ENCODE results near the gene DAP3.
"Not testable (repeated sequence)": the region's sequence is repeated elsewhere in the genome, so short reads cannot be mapped to it uniquely, and the experiment has no call there.

DAP3 gene

GRCh38 chr1:155713075-155713474 lies 24.2 kb downstream of the DAP3 start:
- DNase-seq (ENCODE audit: low spot score) = no peak
- TF ChIP-seq CTCF (conservative IDR thresholded peaks at IDR 0.05; ENCODE audit: low read depth) = no peak
- ChIA-PET POLR2A (ENCODE audit: low non-redundant PET) (no interaction called here), CTCF (interaction anchor here (0.6 to 0.7 kb wide), 2 partner anchors 136 to 373 kb away, joined by 3 to 4 read pairs; no protein-coding TSS in a partner anchor)
- no peak overlapping the region for H3K27ac ChIP-seq

- H3K27ac ChIP-seq; CTCF ChIA-PET; DNase-seq (ENCODE audit: low spot score); POLR2A ChIA-PET (ENCODE audit: low non-redundant PET): not testable (repeated sequence)
These were observed 26.2 kb downstream of the DAP3 start for GRCh38 chr1:155715056-155715455.

- DNase-seq (ENCODE audit: low spot score) = no peak
- POLR2A ChIA-PET (ENCODE audit: low non-redundant PET) = no interaction called here
- H3K27ac ChIP-seq = no peak overlapping the region
- TF ChIP-seq CTCF (conservative IDR thresholded peaks at IDR 0.05; ENCODE audit: low read depth) = no peak
- CTCF ChIA-PET = no interaction called here
These were observed 26.9 kb downstream of the DAP3 start for GRCh38 chr1:155715777-155716176.

- POLR2A ChIA-PET (ENCODE audit: low non-redundant PET) = no interaction called here
- no peak overlapping the region for H3K27ac ChIP-seq
- CTCF ChIA-PET = interaction anchor here (0.7 kb wide), 1 partner anchor 390 kb away, joined by 3 read pairs; no protein-coding TSS in a partner anchor
- DNase-seq (ENCODE audit: low spot score) = no peak
- TF ChIP-seq CTCF (conservative IDR thresholded peaks at IDR 0.05; ENCODE audit: low read depth) = no peak
These were observed 28.1 kb downstream of the DAP3 start for GRCh38 chr1:155717041-155717440.

- DNase-seq (ENCODE audit: low spot score); POLR2A ChIA-PET (ENCODE audit: low non-redundant PET); H3K27ac ChIP-seq: not testable (repeated sequence)
- CTCF ChIA-PET = interaction anchor here (0.7 kb wide), 1 partner anchor 284 kb away, joined by 3 read pairs; no protein-coding TSS in a partner anchor
These were observed 29.7 kb downstream of the DAP3 start for GRCh38 chr1:155718524-155719115.

- no peak for TF ChIP-seq CTCF (conservative IDR thresholded peaks at IDR 0.05; ENCODE audit: low read depth)
- CTCF ChIA-PET = interaction anchor here (0.6 kb wide), 2 partner anchors 38 to 79 kb away, joined by 3 read pairs; no protein-coding TSS in a partner anchor
- POLR2A ChIA-PET (ENCODE audit: low non-redundant PET) = no interaction called here
- H3K27ac ChIP-seq = no peak overlapping the region
- no peak for DNase-seq (ENCODE audit: low spot score)
These were observed 30.8 kb downstream of the DAP3 start for GRCh38 chr1:155719703-155720102.

- no peak for TF ChIP-seq CTCF (conservative IDR thresholded peaks at IDR 0.05; ENCODE audit: low read depth)
- CTCF ChIA-PET = no interaction called here
These were observed 36.3 kb downstream of the DAP3 start for GRCh38 chr1:155725142-155725541.

More at GRCh38 chr1:155725142-155725541, 36.3 kb downstream of the DAP3 start:
- DNase-seq (ENCODE audit: low spot score) = no peak
- H3K27ac ChIP-seq = no peak overlapping the region
- POLR2A ChIA-PET (ENCODE audit: low non-redundant PET) = interaction anchor here (0.6 kb wide), 1 partner anchor 13 kb away, joined by 6 read pairs; no protein-coding TSS in a partner anchor

Measured in RWPE1 (cell line).